ENCODE results near the gene UGGT2.
"Not testable (repeated sequence)": the region's sequence is repeated elsewhere in the genome, so short reads cannot be mapped to it uniquely, and the experiment has no call there.

Gene UGGT2

DNA sequence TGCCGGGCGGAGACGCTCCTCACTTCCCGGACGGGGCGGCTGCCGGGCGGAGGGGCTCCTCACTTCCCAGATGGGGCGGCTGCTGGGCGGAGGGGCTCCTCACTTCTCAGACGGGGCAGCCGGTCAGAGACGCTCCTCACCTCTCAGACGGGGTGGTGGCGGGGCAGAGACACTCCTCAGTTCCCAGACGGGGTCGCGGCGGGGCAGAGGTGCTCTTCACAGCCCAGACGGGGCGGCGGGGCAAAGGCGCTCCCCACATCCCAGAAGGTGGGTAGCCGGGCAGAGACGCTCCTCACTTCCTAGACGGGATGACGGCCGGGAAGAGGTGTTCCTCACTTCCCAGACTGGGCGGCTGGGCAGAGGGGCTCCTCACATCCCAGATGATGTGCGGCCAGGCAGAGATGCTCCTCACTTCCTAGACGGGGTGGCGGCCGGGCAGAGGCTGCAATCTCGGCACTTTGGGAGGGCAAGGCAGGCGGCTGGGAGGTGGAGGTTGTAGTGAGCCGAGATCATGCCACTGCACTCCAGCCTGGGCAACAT is 124.8 kb downstream of the UGGT2 start:
- Histone ChIP-seq H3K36me3 (ENCODE audit: control insufficient read depth, insufficient read depth, low read length) (peaks cover 34% of the 10 kb centered on the region), H3K9me3 (ENCODE audit: control insufficient read depth, insufficient read depth, low read depth, low read length) (peaks cover 38% of the 10 kb centered on the region)
- H3K4me3 ChIP-seq (ENCODE audit: low read depth, low read length); H3K9ac ChIP-seq (ENCODE audit: low read length); H3K27me3 ChIP-seq (ENCODE audit: control insufficient read depth, insufficient read depth, low read length); H3K4me1 ChIP-seq (ENCODE audit: control insufficient read depth, insufficient read depth, low read length); H3K27ac ChIP-seq (ENCODE audit: low read depth, low read length): not testable (repeated sequence)

DNA sequence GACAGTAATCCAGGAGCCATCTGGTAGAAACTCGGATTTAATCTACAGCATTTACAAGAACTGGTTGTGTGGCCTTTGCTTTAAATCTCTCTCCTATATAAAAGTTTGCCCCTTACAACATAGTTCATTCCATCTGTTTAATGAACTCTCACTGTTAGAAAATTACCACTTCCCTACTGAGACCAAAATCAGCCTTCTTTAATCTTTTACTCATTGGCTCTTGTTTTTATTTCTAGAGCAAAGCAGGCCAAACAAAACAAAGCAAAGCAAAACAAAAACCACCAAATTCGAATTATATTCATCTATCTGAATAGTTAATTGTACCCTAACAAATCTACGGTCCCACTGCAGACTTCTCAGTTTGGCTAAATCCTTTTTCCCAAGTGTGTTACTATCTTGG is 127.0 kb downstream of the UGGT2 start:
- Histone ChIP-seq H3K4me1 (ENCODE audit: control insufficient read depth, insufficient read depth, low read length) (no peaks in the 10 kb centered on the region; the same call in 1 of the 2 replicates), H3K9ac (ENCODE audit: low read length) (no peak overlapping the region), H3K9me3 (ENCODE audit: control insufficient read depth, insufficient read depth, low read depth, low read length) (peaks cover 23% of the 10 kb centered on the region), H3K4me3 (ENCODE audit: low read depth, low read length) (no peak overlapping the region), H3K27ac (ENCODE audit: low read depth, low read length) (no peak overlapping the region), H3K36me3 (ENCODE audit: control insufficient read depth, insufficient read depth, low read length) (peaks cover 23% of the 10 kb centered on the region), H3K27me3 (ENCODE audit: control insufficient read depth, insufficient read depth, low read length) (no peaks in the 10 kb centered on the region)

DNA sequence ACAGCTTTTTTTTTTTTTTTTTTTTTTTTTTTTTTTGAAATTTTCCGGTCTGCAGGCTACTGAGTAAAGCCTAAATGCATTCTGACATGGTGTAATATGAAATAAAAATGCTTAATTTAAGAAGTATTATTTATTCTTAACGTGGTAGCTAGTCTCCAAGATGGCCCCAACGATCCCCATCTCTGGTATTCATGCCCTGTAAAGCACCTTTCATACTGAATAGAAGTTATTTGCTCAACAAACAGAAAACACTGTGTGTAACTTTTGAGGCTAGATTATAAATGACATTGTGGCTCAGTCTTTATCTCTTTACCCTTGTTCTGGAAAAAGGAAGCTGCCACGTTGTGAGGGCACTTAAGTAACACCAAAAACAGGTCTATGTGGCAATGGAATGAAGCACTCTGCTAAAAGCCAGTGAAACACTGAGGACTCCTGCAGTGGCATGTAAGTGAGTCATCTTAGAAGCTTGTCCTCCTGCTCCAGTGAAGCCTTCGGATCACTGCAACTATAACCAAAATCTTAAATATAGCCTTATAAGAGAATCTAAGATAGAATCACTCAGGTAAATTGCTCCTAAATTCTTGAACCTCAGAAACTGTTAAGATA is 128.7 kb downstream of the UGGT2 start:
- Histone ChIP-seq H3K9me3 (ENCODE audit: control insufficient read depth, insufficient read depth, low read depth, low read length) (peaks cover 6% of the 10 kb centered on the region), H3K27ac (ENCODE audit: low read depth, low read length) (no peak overlapping the region), H3K36me3 (ENCODE audit: control insufficient read depth, insufficient read depth, low read length) (peaks cover 7% of the 10 kb centered on the region), H3K9ac (ENCODE audit: low read length) (no peak overlapping the region), H3K27me3 (ENCODE audit: control insufficient read depth, insufficient read depth, low read length) (no peaks in the 10 kb centered on the region), H3K4me3 (ENCODE audit: low read depth, low read length) (no peak overlapping the region), H3K4me1 (ENCODE audit: control insufficient read depth, insufficient read depth, low read length) (no peaks in the 10 kb centered on the region; the same call in 1 of the 2 replicates)

DNA sequence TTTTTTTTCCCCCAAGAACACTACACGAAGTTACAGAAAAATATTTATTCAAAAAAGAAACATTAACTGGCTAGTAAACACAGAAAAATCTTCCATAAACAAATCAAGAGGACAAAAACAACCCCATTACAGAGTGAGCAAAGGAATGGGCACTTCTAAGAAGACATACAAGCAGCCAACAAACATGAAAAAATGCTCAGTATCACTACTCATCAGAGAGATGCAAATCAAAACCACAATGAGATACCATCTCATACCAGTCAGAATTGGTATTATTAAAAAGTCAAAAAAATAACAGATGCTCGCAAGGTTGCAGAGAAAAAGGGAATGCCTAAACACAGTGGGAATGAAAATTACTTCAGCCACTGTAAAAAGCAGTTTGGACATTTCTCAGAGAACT is 131.7 kb downstream of the UGGT2 start:
- Histone ChIP-seq H3K4me3 (ENCODE audit: low read depth, low read length) (no peak overlapping the region), H3K27ac (ENCODE audit: low read depth, low read length) (no peak overlapping the region), H3K27me3 (ENCODE audit: control insufficient read depth, insufficient read depth, low read length) (no peaks in the 10 kb centered on the region), H3K9me3 (ENCODE audit: control insufficient read depth, insufficient read depth, low read depth, low read length) (no peaks in the 10 kb centered on the region), H3K36me3 (ENCODE audit: control insufficient read depth, insufficient read depth, low read length) (peaks cover 3% of the 10 kb centered on the region; the same call in 1 of the 2 replicates), H3K4me1 (ENCODE audit: control insufficient read depth, insufficient read depth, low read length) (no peaks in the 10 kb centered on the region; the same call in 1 of the 2 replicates), H3K9ac (ENCODE audit: low read length) (no peak overlapping the region)

DNA sequence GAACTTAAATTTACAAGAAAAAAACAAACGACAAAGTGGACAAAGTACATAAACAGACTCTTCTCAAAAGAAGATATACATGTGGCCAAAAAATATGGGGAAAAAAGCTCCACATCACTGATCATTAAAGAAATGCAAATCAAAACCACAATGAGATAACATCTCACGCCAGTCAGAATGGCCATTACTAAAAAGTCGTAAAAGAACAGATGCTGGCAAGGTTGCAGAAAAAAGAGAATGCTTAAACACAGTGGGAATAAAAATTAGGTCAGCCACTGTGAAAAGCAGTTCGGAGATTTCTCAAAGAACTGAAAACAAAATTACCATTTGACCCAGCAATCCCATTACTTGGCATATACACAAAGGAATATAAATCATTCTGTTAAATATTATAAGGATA is 132.7 kb downstream of the UGGT2 start:
- Histone ChIP-seq H3K4me3 (ENCODE audit: low read depth, low read length) (no peak overlapping the region), H3K9me3 (ENCODE audit: control insufficient read depth, insufficient read depth, low read depth, low read length) (no peaks in the 10 kb centered on the region), H3K27me3 (ENCODE audit: control insufficient read depth, insufficient read depth, low read length) (no peaks in the 10 kb centered on the region)

DNA sequence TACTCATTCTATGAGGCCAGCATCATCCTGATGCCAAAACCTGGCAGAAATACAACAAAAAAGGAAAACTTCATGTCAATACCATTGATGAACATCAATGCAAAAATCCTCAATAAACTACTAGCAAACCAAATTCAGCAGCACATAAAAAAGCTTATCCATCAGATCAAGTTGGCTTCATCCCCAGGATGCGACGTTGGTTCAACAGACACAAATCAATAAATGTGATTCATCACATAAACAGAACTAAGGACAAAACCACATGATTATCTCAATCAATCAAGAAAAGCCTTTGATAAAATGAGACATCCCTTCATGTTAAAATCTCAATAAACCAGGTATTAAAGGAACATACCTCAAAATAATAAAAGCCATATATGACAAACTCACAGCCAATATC is 134.3 kb downstream of the UGGT2 start:
- Histone ChIP-seq H3K9ac (ENCODE audit: low read length) (no peak overlapping the region), H3K9me3 (ENCODE audit: control insufficient read depth, insufficient read depth, low read depth, low read length) (no peaks in the 10 kb centered on the region), H3K4me3 (ENCODE audit: low read depth, low read length) (no peak overlapping the region), H3K27ac (ENCODE audit: low read depth, low read length) (no peak overlapping the region), H3K4me1 (ENCODE audit: control insufficient read depth, insufficient read depth, low read length) (no peaks in the 10 kb centered on the region), H3K27me3 (ENCODE audit: control insufficient read depth, insufficient read depth, low read length) (no peaks in the 10 kb centered on the region), H3K36me3 (ENCODE audit: control insufficient read depth, insufficient read depth, low read length) (peaks cover 3% of the 10 kb centered on the region; the same call in 1 of the 2 replicates)

More for the DNA sequence above, 132.7 kb downstream of the UGGT2 start:
- H3K36me3 ChIP-seq (ENCODE audit: control insufficient read depth, insufficient read depth, low read length), result peaks cover 3% of the 10 kb centered on the region; the same call in 1 of the 2 replicates
- no peak overlapping the region for H3K27ac ChIP-seq (ENCODE audit: low read depth, low read length)
- H3K9ac ChIP-seq (ENCODE audit: low read length), result no peak overlapping the region
- H3K4me1 ChIP-seq (ENCODE audit: control insufficient read depth, insufficient read depth, low read length), result no peaks in the 10 kb centered on the region; the same call in 1 of the 2 replicates

DNA sequence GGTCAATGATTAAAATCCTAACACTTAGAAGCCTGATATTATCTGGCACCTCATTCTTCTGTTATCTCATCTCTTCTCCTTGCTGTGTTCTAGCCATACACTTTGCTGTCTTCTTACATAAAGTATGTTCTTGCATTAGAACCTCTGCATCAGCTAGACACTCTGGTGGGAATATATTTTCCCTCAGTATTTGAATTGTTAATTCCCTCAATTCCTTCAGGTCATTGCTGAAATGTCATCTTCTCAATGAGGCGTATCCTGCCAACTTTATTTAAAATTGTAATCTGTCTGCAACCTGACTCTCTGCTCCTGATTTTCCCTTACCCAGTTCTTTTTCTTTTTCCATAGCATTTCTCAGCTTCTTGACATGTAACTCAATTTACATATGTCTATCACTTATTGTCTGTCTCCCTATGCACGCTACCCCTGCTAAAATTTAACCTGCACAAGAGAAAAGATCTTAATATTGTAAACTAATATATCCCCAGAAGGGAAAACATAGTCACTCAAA is 138.2 kb downstream of the UGGT2 start:
- Histone ChIP-seq H3K9me3 (ENCODE audit: control insufficient read depth, insufficient read depth, low read depth, low read length) (no peaks in the 10 kb centered on the region), H3K9ac (ENCODE audit: low read length) (no peak overlapping the region), H3K27me3 (ENCODE audit: control insufficient read depth, insufficient read depth, low read length) (no peaks in the 10 kb centered on the region), H3K36me3 (ENCODE audit: control insufficient read depth, insufficient read depth, low read length) (peaks cover 3% of the 10 kb centered on the region; the same call in 1 of the 2 replicates), H3K4me1 (ENCODE audit: control insufficient read depth, insufficient read depth, low read length) (no peaks in the 10 kb centered on the region), H3K4me3 (ENCODE audit: low read depth, low read length) (no peak overlapping the region), H3K27ac (ENCODE audit: low read depth, low read length) (no peak overlapping the region)

DNA sequence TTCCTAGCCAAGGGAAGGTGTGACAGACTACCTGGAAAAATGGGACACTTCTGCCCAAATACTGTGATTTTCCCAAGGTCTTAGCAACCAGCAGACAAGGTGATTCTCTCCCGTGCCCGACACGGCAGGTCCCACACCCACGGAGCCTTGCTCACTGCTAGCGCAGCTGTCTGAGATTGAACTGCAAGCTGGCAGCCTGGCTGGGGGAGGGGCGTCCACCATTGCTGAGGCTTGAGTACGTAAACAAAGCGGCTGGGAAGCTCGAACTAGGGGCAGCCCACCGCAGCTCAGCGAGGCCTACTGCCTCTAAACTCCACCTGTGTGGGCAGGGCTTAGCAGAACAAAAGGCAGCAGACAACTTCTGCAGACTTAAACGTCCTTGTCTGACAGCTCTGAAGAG is 146.2 kb downstream of the UGGT2 start:
- H3K36me3 ChIP-seq (ENCODE audit: control insufficient read depth, insufficient read depth, low read length), result peaks cover 9% of the 10 kb centered on the region; the same call in 1 of the 2 replicates
- no peak overlapping the region for H3K27ac ChIP-seq (ENCODE audit: low read depth, low read length)
- H3K4me1 ChIP-seq (ENCODE audit: control insufficient read depth, insufficient read depth, low read length), result peaks cover 4% of the 10 kb centered on the region; the same call in 1 of the 2 replicates
- H3K9ac ChIP-seq (ENCODE audit: low read length), result no peak overlapping the region
- peaks cover 4% of the 10 kb centered on the region for H3K9me3 ChIP-seq (ENCODE audit: control insufficient read depth, insufficient read depth, low read depth, low read length)
- H3K27me3 ChIP-seq (ENCODE audit: control insufficient read depth, insufficient read depth, low read length), result no peaks in the 10 kb centered on the region
- no peak overlapping the region; the same call in 1 of the 2 replicates for H3K4me3 ChIP-seq (ENCODE audit: low read depth, low read length)

DNA sequence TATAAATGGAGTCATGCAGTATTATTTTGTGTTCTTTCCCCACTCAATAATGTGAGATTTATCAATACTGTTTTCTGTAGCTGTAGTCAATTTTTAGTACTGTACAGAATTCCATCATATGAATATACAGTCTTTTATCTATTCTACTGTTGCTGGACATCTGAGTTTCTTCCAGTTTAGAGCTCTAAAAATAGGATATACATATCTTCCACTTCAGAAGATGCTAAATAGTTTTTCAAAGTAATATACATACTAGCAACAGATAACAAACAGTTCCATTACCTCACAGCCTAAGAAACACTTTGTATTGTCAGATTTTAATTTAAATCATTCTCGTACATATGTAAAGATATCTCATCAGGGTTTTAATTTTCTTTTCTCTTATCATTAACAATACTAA is 149.6 kb downstream of the UGGT2 start:
- Histone ChIP-seq H3K27me3 (ENCODE audit: control insufficient read depth, insufficient read depth, low read length) (no peaks in the 10 kb centered on the region), H3K27ac (ENCODE audit: low read depth, low read length) (no peak overlapping the region), H3K9me3 (ENCODE audit: control insufficient read depth, insufficient read depth, low read depth, low read length) (peaks cover 4% of the 10 kb centered on the region), H3K36me3 (ENCODE audit: control insufficient read depth, insufficient read depth, low read length) (peaks cover 14% of the 10 kb centered on the region), H3K4me3 (ENCODE audit: low read depth, low read length) (no peak overlapping the region), H3K4me1 (ENCODE audit: control insufficient read depth, insufficient read depth, low read length) (peaks cover 4% of the 10 kb centered on the region; the same call in 1 of the 2 replicates), H3K9ac (ENCODE audit: low read length) (no peak overlapping the region)

DNA sequence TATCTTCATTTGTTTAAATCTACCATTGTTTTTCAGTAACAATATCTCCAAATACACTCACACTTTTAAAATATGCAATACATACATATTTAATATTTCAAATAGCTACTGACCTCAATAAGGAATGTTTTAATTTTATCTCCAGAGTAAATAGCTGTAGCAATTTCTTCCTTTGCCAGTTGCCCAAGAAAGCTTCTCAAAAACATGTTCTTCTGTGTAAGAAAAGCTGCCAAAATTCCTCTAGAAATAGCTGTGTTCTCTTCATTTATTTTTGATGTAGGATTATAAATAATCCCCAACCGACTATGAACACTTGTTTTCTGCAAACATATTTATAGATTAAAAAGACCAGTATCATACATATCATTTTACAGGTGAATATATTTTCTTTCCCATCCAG is 150.5 kb downstream of the UGGT2 start:
- Histone ChIP-seq H3K4me1 (ENCODE audit: control insufficient read depth, insufficient read depth, low read length) (peaks cover 4% of the 10 kb centered on the region; the same call in 1 of the 2 replicates), H3K27ac (ENCODE audit: low read depth, low read length) (no peak overlapping the region), H3K36me3 (ENCODE audit: control insufficient read depth, insufficient read depth, low read length) (peaks cover 14% of the 10 kb centered on the region), H3K9me3 (ENCODE audit: control insufficient read depth, insufficient read depth, low read depth, low read length) (peaks cover 4% of the 10 kb centered on the region), H3K27me3 (ENCODE audit: control insufficient read depth, insufficient read depth, low read length) (no peaks in the 10 kb centered on the region), H3K4me3 (ENCODE audit: low read depth, low read length) (no peak overlapping the region), H3K9ac (ENCODE audit: low read length) (no peak overlapping the region)

DNA sequence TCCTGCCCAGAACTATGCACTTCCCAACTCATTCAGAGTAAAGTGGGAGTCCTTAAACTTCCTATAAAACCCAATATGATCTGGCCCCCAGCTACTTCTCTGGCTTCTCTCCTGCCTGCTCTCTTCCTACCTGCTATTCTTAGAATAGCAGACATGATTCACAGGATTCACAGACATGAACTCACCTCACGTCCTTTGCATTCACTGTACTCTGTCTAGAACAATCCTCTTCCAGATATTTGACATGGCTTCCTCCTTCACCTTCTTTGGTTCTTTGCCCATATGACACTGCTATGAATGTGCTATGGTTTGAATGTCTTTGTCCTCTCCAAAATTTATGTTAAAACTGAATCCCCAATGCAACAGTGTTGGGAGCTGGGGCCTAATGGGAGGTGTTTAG is 154.9 kb downstream of the UGGT2 start:
- H3K36me3 ChIP-seq (ENCODE audit: control insufficient read depth, insufficient read depth, low read length), result peaks cover 8% of the 10 kb centered on the region; the same call in 1 of the 2 replicates
- H3K27ac ChIP-seq (ENCODE audit: low read depth, low read length), result no peak overlapping the region
- no peaks in the 10 kb centered on the region for H3K9me3 ChIP-seq (ENCODE audit: control insufficient read depth, insufficient read depth, low read depth, low read length)
- H3K27me3 ChIP-seq (ENCODE audit: control insufficient read depth, insufficient read depth, low read length), result no peaks in the 10 kb centered on the region
- H3K4me1 ChIP-seq (ENCODE audit: control insufficient read depth, insufficient read depth, low read length), result no peaks in the 10 kb centered on the region
- no peak overlapping the region for H3K9ac ChIP-seq (ENCODE audit: low read length)
- no peak overlapping the region for H3K4me3 ChIP-seq (ENCODE audit: low read depth, low read length)

All from HUES6 (cell line).